ENCODE results near the gene ORAI3. TPM values are rescaled to one million over a fixed set of nuclear protein-coding genes. Genes with fewer than 3 reads are reported as not detected.

Gene ORAI3
- total RNA-seq, 1 experiment from 2014 or later = 26.9 TPM

DNA sequence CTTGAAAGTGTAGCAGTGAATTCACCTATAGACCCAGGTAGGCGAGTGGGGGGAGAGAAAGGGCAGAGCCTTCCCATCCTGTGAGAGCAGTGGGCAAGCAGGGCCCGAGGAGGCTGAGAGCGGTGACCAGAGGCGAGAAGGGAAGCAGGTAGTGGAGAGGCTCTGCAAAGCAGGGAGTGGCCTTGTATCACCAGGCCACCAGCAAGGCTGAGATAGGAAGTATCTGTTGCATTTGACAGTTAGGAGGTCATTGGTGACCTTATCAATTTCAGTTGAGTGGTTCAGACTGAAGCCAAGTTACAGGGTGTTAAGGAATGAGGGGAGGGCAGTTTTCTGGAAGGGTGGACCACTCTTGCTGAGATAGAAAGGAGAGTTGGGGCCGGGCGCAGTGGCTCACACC is 25.5 kb downstream of the ORAI3 start:
- intact Hi-C loops (cut with micrococcal nuclease; ENCODE audit: unreplicated experiment) = no loop called here
- in situ Hi-C loops (cut with HindIII; ENCODE audit: low pct_unique_long_range_greater_than_20kb, low sequenced_read_pairs) = no loop called here
- TF ChIP-seq SIN3A (IDR thresholded peaks at IDR 0.05; ENCODE audit: borderline replicate concordance, insufficient read depth, low read depth, low read length) (no peak), TCF7L2 (IDR thresholded peaks at IDR 0.05; ENCODE audit: low read depth, low read length) (no peak), POLR2AphosphoS5 (IDR thresholded peaks at IDR 0.05; ENCODE audit: low read depth, low read length) (no peak)
- TF ChIP-seq, protein P1, sequence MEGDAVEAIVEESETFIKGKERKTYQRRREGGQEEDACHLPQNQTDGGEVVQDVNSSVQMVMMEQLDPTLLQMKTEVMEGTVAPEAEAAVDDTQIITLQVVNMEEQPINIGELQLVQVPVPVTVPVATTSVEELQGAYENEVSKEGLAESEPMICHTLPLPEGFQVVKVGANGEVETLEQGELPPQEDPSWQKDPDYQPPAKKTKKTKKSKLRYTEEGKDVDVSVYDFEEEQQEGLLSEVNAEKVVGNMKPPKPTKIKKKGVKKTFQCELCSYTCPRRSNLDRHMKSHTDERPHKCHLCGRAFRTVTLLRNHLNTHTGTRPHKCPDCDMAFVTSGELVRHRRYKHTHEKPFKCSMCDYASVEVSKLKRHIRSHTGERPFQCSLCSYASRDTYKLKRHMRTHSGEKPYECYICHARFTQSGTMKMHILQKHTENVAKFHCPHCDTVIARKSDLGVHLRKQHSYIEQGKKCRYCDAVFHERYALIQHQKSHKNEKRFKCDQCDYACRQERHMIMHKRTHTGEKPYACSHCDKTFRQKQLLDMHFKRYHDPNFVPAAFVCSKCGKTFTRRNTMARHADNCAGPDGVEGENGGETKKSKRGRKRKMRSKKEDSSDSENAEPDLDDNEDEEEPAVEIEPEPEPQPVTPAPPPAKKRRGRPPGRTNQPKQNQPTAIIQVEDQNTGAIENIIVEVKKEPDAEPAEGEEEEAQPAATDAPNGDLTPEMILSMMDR (IDR thresholded peaks at IDR 0.05) = no peak
- TF ChIP-seq, protein P2, sequence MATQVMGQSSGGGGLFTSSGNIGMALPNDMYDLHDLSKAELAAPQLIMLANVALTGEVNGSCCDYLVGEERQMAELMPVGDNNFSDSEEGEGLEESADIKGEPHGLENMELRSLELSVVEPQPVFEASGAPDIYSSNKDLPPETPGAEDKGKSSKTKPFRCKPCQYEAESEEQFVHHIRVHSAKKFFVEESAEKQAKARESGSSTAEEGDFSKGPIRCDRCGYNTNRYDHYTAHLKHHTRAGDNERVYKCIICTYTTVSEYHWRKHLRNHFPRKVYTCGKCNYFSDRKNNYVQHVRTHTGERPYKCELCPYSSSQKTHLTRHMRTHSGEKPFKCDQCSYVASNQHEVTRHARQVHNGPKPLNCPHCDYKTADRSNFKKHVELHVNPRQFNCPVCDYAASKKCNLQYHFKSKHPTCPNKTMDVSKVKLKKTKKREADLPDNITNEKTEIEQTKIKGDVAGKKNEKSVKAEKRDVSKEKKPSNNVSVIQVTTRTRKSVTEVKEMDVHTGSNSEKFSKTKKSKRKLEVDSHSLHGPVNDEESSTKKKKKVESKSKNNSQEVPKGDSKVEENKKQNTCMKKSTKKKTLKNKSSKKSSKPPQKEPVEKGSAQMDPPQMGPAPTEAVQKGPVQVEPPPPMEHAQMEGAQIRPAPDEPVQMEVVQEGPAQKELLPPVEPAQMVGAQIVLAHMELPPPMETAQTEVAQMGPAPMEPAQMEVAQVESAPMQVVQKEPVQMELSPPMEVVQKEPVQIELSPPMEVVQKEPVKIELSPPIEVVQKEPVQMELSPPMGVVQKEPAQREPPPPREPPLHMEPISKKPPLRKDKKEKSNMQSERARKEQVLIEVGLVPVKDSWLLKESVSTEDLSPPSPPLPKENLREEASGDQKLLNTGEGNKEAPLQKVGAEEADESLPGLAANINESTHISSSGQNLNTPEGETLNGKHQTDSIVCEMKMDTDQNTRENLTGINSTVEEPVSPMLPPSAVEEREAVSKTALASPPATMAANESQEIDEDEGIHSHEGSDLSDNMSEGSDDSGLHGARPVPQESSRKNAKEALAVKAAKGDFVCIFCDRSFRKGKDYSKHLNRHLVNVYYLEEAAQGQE (IDR thresholded peaks at IDR 0.05; ENCODE audit: insufficient read depth in 1 of 2, low read depth in 2 of 2, low read length in 1 of 2) = no peak
- H3K4me1 ChIP-seq (ENCODE audit: control insufficient read depth, insufficient read depth, low read length) = no peaks in the 10 kb centered on the region
- no peaks in the 10 kb centered on the region for H3K27me3 ChIP-seq (ENCODE audit: control insufficient read depth, insufficient read depth, low read length)
- DNase-seq (ENCODE audit: low read depth, low spot score) = no peak
- ChIA-PET POLR2A (no interaction called here), CTCF (no interaction called here)
- H3K36me3 ChIP-seq (ENCODE audit: control insufficient read depth, insufficient read depth, low read length) = peaks cover 19% of the 10 kb centered on the region
- H3K4me3 ChIP-seq (ENCODE audit: low read depth in 2 of 2, low read length in 2 of 2) = no peak overlapping the region
- H3K27ac ChIP-seq (ENCODE audit: low read length) = no peak overlapping the region
- BruUV-seq (replicated peaks) = TSS peak; percentile 54
- ATAC-seq = no peak
- no peaks in the 10 kb centered on the region for H3K9me3 ChIP-seq (ENCODE audit: control insufficient read depth, insufficient read depth, low read depth, low read length)

DNA sequence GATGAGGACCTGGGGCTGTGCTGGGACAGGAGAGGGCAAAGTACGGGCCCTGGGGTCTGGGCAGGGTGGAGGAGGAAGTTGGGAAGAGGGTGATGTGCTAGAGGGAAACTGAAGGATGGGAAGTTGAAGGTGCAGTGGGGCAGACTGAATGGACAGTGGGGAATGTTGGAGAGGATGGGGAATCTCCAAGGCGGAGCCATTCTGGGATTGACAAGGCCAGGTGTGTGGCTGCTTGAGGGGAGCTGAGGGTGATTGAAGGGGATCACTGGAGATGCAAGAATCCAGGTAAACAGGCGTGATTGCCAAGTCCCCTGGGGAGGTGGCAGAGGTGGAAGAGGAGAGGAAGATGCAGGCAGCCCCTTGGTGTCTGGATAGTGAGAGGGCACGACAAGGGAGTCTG is 27.6 kb downstream of the ORAI3 start:
- POLR2A ChIA-PET = no interaction called here
- no peak for ATAC-seq
- H3K36me3 ChIP-seq (ENCODE audit: control insufficient read depth, insufficient read depth, low read length) = peaks cover 15% of the 10 kb centered on the region; the same call in 1 of the 2 replicates
- intact Hi-C loops (cut with micrococcal nuclease; ENCODE audit: unreplicated experiment) = no loop called here
- no TSS peak for BruUV-seq (replicated peaks)
- no peaks in the 10 kb centered on the region for H3K4me1 ChIP-seq (ENCODE audit: control insufficient read depth, insufficient read depth, low read length)
- CTCF ChIA-PET = no interaction called here
- no peak for DNase-seq (ENCODE audit: low read depth, low spot score)
- no peak for TF ChIP-seq POLR2AphosphoS5 (IDR thresholded peaks at IDR 0.05; ENCODE audit: low read depth, low read length)
- no peak for TF ChIP-seq SIN3A (IDR thresholded peaks at IDR 0.05; ENCODE audit: borderline replicate concordance, insufficient read depth, low read depth, low read length)
- TF ChIP-seq, protein P2 (IDR thresholded peaks at IDR 0.05; ENCODE audit: insufficient read depth in 1 of 2, low read depth in 2 of 2, low read length in 1 of 2) = no peak
- no peak for TF ChIP-seq TCF7L2 (IDR thresholded peaks at IDR 0.05; ENCODE audit: low read depth, low read length)
- TF ChIP-seq, protein P1 (IDR thresholded peaks at IDR 0.05) = no peak
- no peak overlapping the region for H3K4me3 ChIP-seq (ENCODE audit: low read depth in 2 of 2, low read length in 2 of 2)
- no peak overlapping the region for H3K27ac ChIP-seq (ENCODE audit: low read length)
- in situ Hi-C loops (cut with HindIII; ENCODE audit: low pct_unique_long_range_greater_than_20kb, low sequenced_read_pairs) = no loop called here
- no peaks in the 10 kb centered on the region for H3K27me3 ChIP-seq (ENCODE audit: control insufficient read depth, insufficient read depth, low read length)
- no peaks in the 10 kb centered on the region for H3K9me3 ChIP-seq (ENCODE audit: control insufficient read depth, insufficient read depth, low read depth, low read length)

Data from Panc1 (cell line).